Measurements from ENCODE around the gene KCNMB2.

KCNMB2 gene

GRCh38 chr3:178699364-178699763 lies 163.1 kb downstream of the KCNMB2 start:
- CTCF ChIA-PET = no interaction called here
- DNase-seq (ENCODE audit: extremely low spot score) = no peak
- TF ChIP-seq LEF1 (IDR thresholded peaks at IDR 0.05; ENCODE audit: borderline replicate concordance) (no peak), TARDBP (IDR thresholded peaks at IDR 0.05) (no peak), L3MBTL2 (conservative IDR thresholded peaks at IDR 0.05) (no peak), SUZ12 (IDR thresholded peaks at IDR 0.05) (no peak)
- POLR2A ChIA-PET = no interaction called here

- ChIA-PET CTCF (no interaction called here), POLR2A (no interaction called here)
- DNase-seq (ENCODE audit: extremely low spot score) = no peak
- TF ChIP-seq FOXM1 (IDR thresholded peaks at IDR 0.05; ENCODE audit: borderline replicate concordance) = no peak
- TF ChIP-seq L3MBTL2 (conservative IDR thresholded peaks at IDR 0.05) = no peak
- no peak for TF ChIP-seq CTBP1 (IDR thresholded peaks at IDR 0.05; ENCODE audit: borderline replicate concordance)
- TF ChIP-seq NFRKB (IDR thresholded peaks at IDR 0.05) = no peak
- TF ChIP-seq HDGF (IDR thresholded peaks at IDR 0.05; ENCODE audit: borderline replicate concordance) = no peak
- no peak for TF ChIP-seq ARNT (IDR thresholded peaks at IDR 0.05)
- no peak for TF ChIP-seq TARDBP (IDR thresholded peaks at IDR 0.05)
- TF ChIP-seq BHLHE40 (IDR thresholded peaks at IDR 0.05; ENCODE audit: borderline replicate concordance) = no peak
- no peak for TF ChIP-seq ELF4 (IDR thresholded peaks at IDR 0.05)
- no peak for TF ChIP-seq SP1 (IDR thresholded peaks at IDR 0.05)
- no peak for TF ChIP-seq ZNF384 (IDR thresholded peaks at IDR 0.05)
- no peak for TF ChIP-seq PKNOX1 (IDR thresholded peaks at IDR 0.05)
- TF ChIP-seq SUZ12 (IDR thresholded peaks at IDR 0.05) = no peak
- no peak for TF ChIP-seq FOXA1 (IDR thresholded peaks at IDR 0.05)
- no peak for TF ChIP-seq FOXK2 (IDR thresholded peaks at IDR 0.05)
- TF ChIP-seq LEF1 (IDR thresholded peaks at IDR 0.05; ENCODE audit: borderline replicate concordance) = no peak
These were observed 163.6 kb downstream of the KCNMB2 start for GRCh38 chr3:178699810-178700209.

- TF ChIP-seq ARNT (IDR thresholded peaks at IDR 0.05) (no peak), SP1 (IDR thresholded peaks at IDR 0.05) (no peak), ZNF384 (IDR thresholded peaks at IDR 0.05) (no peak), HDGF (IDR thresholded peaks at IDR 0.05; ENCODE audit: borderline replicate concordance) (no peak), CTBP1 (IDR thresholded peaks at IDR 0.05; ENCODE audit: borderline replicate concordance) (no peak), PKNOX1 (IDR thresholded peaks at IDR 0.05) (no peak), SUZ12 (IDR thresholded peaks at IDR 0.05) (no peak), LEF1 (IDR thresholded peaks at IDR 0.05; ENCODE audit: borderline replicate concordance) (no peak), NFRKB (IDR thresholded peaks at IDR 0.05) (no peak), ELF4 (IDR thresholded peaks at IDR 0.05) (no peak), FOXM1 (IDR thresholded peaks at IDR 0.05; ENCODE audit: borderline replicate concordance) (no peak), FOXK2 (IDR thresholded peaks at IDR 0.05) (no peak), FOXA1 (IDR thresholded peaks at IDR 0.05) (no peak), TARDBP (IDR thresholded peaks at IDR 0.05) (no peak), L3MBTL2 (conservative IDR thresholded peaks at IDR 0.05) (no peak), BHLHE40 (IDR thresholded peaks at IDR 0.05; ENCODE audit: borderline replicate concordance) (no peak)
- CTCF ChIA-PET = no interaction called here
- POLR2A ChIA-PET = no interaction called here
These were observed 167.2 kb downstream of the KCNMB2 start for GRCh38 chr3:178703268-178703975.

GRCh38 chr3:178705925-178706324 lies 169.7 kb downstream of the KCNMB2 start:
- ChIA-PET CTCF (no interaction called here), POLR2A (no interaction called here)
- TF ChIP-seq FOXM1 (IDR thresholded peaks at IDR 0.05; ENCODE audit: borderline replicate concordance) (no peak), BHLHE40 (IDR thresholded peaks at IDR 0.05; ENCODE audit: borderline replicate concordance) (no peak), LEF1 (IDR thresholded peaks at IDR 0.05; ENCODE audit: borderline replicate concordance) (no peak), FOXK2 (IDR thresholded peaks at IDR 0.05) (no peak), SUZ12 (IDR thresholded peaks at IDR 0.05) (no peak), NFRKB (IDR thresholded peaks at IDR 0.05) (no peak), TARDBP (IDR thresholded peaks at IDR 0.05) (no peak), PKNOX1 (IDR thresholded peaks at IDR 0.05) (no peak), SP1 (IDR thresholded peaks at IDR 0.05) (no peak), CTBP1 (IDR thresholded peaks at IDR 0.05; ENCODE audit: borderline replicate concordance) (no peak), ZNF384 (IDR thresholded peaks at IDR 0.05) (no peak)
- DNase-seq (ENCODE audit: extremely low spot score) = no peak

More at GRCh38 chr3:178703268-178703975, 167.2 kb downstream of the KCNMB2 start:
- DNase-seq (ENCODE audit: extremely low spot score) = no peak

GRCh38 chr3:178706411-178706810 lies 170.2 kb downstream of the KCNMB2 start:
- ChIA-PET CTCF (no interaction called here), POLR2A (no interaction called here)
- TF ChIP-seq FOXA1 (IDR thresholded peaks at IDR 0.05) (no peak), ZNF384 (IDR thresholded peaks at IDR 0.05) (no peak), NFRKB (IDR thresholded peaks at IDR 0.05) (no peak)
- no peak for DNase-seq (ENCODE audit: extremely low spot score)

- TF ChIP-seq SUZ12 (IDR thresholded peaks at IDR 0.05) (no peak), FOXA1 (IDR thresholded peaks at IDR 0.05) (no peak), ZNF384 (IDR thresholded peaks at IDR 0.05) (no peak), CTBP1 (IDR thresholded peaks at IDR 0.05; ENCODE audit: borderline replicate concordance) (no peak), ELF4 (IDR thresholded peaks at IDR 0.05) (no peak), ARNT (IDR thresholded peaks at IDR 0.05) (no peak), FOXM1 (IDR thresholded peaks at IDR 0.05; ENCODE audit: borderline replicate concordance) (no peak), TARDBP (IDR thresholded peaks at IDR 0.05) (no peak), NFRKB (IDR thresholded peaks at IDR 0.05) (no peak), LEF1 (IDR thresholded peaks at IDR 0.05; ENCODE audit: borderline replicate concordance) (no peak), BHLHE40 (IDR thresholded peaks at IDR 0.05; ENCODE audit: borderline replicate concordance) (no peak), L3MBTL2 (conservative IDR thresholded peaks at IDR 0.05) (no peak), PKNOX1 (IDR thresholded peaks at IDR 0.05) (no peak), SP1 (IDR thresholded peaks at IDR 0.05) (no peak), HDGF (IDR thresholded peaks at IDR 0.05; ENCODE audit: borderline replicate concordance) (no peak), FOXK2 (IDR thresholded peaks at IDR 0.05) (no peak)
- POLR2A ChIA-PET = interaction anchor here (1.1 kb wide), 1 partner anchor 28 kb away, joined by 3 read pairs; no protein-coding TSS in a partner anchor
- no peak for DNase-seq (ENCODE audit: extremely low spot score)
- CTCF ChIA-PET = no interaction called here
These were observed 171.2 kb downstream of the KCNMB2 start for GRCh38 chr3:178707311-178708031.

All from HEK293T (cell line).